GM21737 (cell line): ENCODE measurements around the gene ZPBP.
"Not testable (repeated sequence)": the region's sequence is repeated elsewhere in the genome, so short reads cannot be mapped to it uniquely, and the experiment has no call there.

ENCODE experiments used
- ATAC-seq: cut with Tn5 transposase; IDR thresholded peaks from one replicate; pipeline ENCODE4 v1.9.1; 2021; ENCODE audit warnings: mild to moderate bottlenecking, moderate library complexity; ENCODE audit not compliant: unreplicated experiment

Gene ZPBP

GRCh38 chr7:50047716-50048115 is 45.3 kb downstream of the ZPBP start:
- no peak for ATAC-seq

DNA sequence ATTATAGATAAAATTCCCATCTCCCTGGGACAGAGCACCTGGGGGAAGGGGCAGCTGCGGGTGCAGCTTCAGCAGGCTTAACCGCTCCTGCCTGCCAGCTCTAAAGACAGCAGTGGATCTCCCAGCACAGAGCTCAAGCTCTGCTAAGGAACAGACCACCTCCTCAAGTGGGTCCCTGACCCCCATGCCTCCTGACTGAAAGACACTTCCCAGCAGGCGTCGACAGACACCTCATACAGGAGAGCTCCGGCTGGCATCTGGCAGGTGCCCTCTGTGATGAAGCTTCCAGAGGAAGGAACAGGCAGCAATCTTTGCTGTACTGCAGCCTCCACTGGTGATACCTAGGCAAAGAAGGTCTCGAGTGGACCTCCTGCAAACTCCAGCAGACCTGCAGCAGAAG is 51.9 kb downstream of the ZPBP start:
- not testable (repeated sequence) for ATAC-seq

DNA sequence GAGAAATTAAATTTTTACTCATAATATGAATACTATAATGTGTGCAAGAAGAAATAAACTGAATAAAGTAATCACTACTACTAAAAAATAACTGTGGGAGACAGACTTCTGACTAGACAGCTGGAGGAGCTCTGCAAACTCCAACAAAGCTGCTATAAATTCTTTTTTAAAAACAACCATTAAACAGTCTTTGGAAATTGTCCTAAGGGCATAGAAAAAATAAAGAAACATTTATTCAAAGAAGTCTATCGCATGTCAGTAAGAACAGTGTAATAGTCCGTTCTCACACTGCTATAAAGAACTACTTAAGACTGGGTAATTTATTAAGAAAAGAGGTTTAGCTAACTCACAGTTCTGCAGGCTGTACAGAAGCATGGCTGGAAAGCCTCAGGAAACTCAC is 56.0 kb downstream of the ZPBP start:
- ATAC-seq = no peak

GRCh38 chr7:50022991-50023390 is 70.1 kb downstream of the ZPBP start:
- ATAC-seq = no peak

GRCh38 chr7:50022451-50022850 is 70.6 kb downstream of the ZPBP start:
- ATAC-seq = no peak

GRCh38 chr7:49995681-49996080 is 97.4 kb downstream of the ZPBP start:
- no peak for ATAC-seq

DNA sequence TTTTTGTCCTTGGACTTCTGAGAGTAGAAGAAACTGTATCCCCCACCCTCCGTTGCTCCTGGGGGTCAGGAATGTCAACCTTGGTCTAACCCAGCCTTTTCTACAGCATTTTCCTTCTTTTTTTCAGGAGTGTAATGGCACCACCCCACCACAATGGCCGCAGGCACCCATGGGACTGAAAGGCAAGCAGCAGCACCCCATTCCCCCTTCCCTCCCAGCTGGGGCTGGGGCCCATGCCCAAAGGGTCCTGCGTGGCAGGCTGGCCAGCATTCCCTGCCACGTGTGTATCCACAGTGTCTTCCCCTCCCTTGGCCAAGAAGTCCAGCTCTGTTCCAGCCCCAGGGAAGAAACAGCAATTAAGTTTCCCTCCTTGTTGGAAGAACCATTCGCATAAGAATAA is 106.9 kb downstream of the ZPBP start:
- no peak for ATAC-seq

DNA sequence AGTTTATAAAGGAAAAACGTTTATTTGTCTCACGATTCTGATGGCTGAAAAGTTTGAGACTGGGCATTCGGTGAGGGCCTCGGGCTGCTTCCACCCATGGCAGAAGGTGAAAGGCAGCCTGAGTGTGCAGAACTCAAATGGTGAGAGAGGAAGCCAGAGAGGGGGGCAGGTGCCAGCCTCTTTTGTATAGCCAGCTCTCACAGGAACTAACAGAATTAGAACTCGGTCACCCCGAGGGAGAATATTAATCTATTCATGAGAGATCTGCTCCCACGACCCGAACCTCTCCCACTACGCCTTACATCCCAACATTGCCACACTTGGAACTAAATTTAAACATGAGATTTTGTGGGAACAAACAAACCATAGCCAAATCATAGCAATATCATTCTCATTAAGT is 112.6 kb downstream of the ZPBP start:
- ATAC-seq = no peak

- ATAC-seq = no peak
These were observed 116.8 kb downstream of the ZPBP start for GRCh38 chr7:49976238-49976637.

DNA sequence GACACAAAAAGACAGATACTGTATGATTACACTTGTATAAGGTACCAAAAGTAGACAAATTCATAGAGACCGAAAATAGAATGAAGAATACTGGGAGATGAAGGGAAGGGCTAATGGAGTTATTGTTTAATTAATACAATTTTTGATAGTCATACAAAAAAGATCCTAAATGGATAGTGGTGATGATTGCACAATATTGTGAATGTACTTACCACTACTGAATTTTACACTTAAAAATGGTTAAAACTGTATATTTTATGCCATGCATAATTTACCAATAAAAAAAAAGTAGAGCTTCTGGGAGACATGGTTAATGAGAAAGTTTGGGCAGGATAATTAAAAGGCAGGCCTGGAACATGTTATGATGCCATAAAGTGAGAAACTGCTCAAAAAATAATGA is 119.0 kb downstream of the ZPBP start:
- ATAC-seq = no peak

GRCh38 chr7:49937608-49938007 is 155.4 kb downstream of the ZPBP start:
- ATAC-seq = no peak

- no peak for ATAC-seq
These were observed 161.4 kb downstream of the ZPBP start for GRCh38 chr7:49931627-49932026.

DNA sequence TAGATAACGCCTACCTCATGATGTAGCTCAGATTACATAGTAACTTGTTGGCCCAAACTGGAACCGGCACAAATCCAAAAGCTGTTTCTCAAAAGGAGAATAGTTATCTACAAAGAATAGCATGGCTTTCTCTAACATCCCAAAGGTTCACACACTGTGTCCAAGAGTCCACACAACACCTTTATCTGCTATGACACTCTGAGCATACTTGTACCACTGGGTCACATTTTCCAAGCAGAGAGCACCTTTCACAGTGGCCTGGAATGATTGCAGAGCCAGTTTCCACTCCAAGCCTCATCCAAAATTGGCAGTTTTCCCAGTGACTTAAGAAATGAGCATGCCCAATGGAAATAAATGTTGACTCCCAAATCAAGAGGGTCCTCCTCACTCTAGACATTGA is 164.3 kb downstream of the ZPBP start:
- ATAC-seq = no peak

DNA sequence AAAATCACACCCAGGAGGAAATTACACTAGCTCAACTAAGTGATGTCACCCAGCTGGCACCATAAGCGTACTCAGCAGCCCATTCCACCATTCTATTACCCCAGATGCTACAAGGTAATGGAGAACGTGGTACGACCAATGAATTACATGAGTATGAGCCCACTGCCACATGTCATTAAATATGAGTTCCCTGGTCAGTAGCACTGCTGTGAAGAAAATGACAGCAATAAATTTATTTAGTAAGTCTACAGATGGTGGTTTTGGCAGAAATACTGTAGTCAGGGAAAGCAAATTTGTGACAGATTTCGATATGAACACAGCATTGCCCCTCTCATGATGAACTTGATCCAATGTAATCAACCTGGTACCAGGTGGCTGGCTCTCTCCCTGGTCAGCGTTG is 165.4 kb downstream of the ZPBP start:
- no peak for ATAC-seq

- ATAC-seq = no peak
These were observed 166.3 kb downstream of the ZPBP start for GRCh38 chr7:49926720-49927119.

DNA sequence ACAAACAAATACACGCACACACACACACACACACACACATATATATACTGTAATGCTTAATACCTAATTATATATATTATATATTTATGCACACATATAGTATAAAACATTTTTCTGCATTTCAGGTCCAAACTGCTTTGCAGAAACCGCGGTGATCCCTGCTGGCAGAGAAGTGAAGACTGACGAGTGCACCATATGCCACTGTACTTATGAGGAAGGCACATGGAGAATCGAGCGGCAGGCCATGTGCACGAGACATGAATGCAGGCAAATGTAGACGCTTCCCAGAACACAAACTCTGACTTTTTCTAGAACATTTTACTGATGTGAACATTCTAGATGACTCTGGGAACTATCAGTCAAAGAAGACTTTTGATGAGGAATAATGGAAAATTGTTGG is 181.1 kb downstream of the ZPBP start:
- ATAC-seq = no peak

GRCh38 chr7:49894543-49894942 is 198.5 kb downstream of the ZPBP start:
- ATAC-seq = no peak

DNA sequence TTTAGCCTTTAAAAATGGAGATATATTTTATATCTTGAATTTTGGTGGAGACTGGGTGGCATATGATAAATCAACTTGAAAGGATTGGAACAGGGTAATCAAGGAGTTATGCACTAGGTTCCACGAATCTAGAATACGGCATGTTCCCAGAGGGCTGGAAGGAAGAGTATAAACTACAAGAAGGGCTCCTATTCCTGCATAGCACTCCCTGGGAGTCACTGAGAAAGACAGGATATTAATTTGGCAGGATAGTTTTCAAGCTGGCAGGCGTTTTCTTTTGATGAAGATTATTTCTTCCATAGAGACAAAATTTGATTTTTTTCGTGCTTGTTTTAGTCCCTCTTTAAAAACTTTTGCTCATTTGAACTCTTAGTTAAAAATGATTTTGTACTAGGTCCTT is 199.9 kb downstream of the ZPBP start:
- no peak for ATAC-seq

DNA sequence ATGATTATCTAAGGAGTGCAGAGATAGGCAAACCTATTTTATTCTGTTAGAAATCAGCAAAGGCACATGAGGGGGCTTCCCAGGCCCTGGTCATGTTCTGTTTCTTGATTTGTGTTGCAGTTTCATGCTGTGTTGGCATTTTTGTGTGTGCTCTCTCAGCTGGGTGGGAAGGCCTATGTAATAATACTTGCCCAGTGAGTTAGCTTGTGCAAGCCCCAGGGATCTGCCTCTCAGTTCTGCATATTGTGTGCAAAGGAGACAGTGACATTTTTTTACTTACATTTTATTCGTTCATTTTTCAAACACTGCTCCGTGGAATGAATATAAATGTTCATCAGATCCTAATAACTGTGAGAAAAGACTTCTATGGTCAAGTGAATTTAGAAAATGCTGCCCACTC is 200.6 kb downstream of the ZPBP start:
- ATAC-seq = no peak
